ENCODE results near the gene MRPS23.

DNA sequence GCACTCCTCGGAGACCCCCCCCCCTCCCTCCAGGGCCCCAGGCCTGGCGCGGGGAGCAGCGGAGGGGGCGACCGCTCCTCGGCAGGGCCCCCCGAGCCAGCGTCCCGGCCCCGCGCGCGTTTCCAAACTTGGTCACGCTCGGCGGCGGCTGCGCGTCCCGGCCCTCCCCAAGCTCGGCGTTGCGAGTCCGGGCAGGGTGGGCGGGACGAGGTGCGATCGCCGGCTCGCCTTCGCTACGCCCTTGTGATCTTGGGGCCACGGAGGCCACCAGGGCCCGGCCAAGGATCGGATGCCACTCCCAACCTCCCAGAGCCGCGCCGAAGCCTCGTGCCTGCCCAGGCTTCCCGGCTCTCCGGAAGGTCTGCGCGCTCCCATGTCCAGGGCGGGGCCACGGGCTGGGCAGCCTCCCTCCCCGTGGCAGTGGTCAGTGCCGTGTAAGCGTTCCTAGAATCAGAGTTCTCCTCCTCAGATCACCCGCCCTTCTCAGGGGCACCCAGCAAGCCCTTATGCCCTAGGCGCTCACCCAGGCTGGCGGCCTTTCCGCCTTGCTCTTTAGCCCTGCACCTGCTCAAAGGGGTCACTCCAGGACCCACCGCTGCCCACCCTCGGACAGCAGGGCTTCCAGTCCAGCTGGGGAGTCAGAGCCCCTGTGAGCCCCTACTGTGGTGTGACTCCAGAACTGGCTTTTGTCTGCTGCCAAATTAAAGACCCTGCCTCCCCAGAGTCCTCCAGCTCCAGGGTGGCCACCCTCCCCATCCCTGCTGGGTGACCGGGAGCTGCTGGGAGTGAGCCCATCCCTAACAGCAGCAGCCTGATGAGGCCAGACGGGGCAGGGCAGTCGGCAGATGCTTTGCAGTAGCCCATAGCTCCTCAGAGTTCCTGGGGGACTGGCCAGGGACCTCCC lies 12.2 kb upstream of the MRPS23 start:
- TF ChIP-seq POLR2A (IDR thresholded peaks at IDR 0.05; ENCODE audit: low read depth, low read length) (no peak), POLR2AphosphoS5 (IDR thresholded peaks at IDR 0.05; ENCODE audit: low read depth, low read length) (no peak)
